ENCODE measurements around the gene RPAIN.

The RPAIN gene

GRCh38 chr17:5419959-5420653 is at the start of gene RPAIN:
RPAIN (plus strand) TSS chr17:5420182; CDS start chr17:5420211, 29 bp downstream.
- no peak for DNase-seq (ENCODE audit: low spot score)

GRCh38 chr17:5370411-5370810 is 49.6 kb upstream of the RPAIN start:
- no peak for DNase-seq (ENCODE audit: low spot score)

GRCh38 chr17:5373112-5373511 is 46.9 kb upstream of the RPAIN start:
- no peak for DNase-seq (ENCODE audit: low spot score)

- DNase-seq (ENCODE audit: low spot score): no peak
These were observed 41.3 kb upstream of the RPAIN start for GRCh38 chr17:5378566-5379207.

- DNase-seq (ENCODE audit: low spot score): no peak
These were observed 40.5 kb upstream of the RPAIN start for GRCh38 chr17:5379351-5380107.

- no peak for DNase-seq (ENCODE audit: low spot score)
These were observed 39.4 kb upstream of the RPAIN start for GRCh38 chr17:5380491-5381135.

- no peak for DNase-seq (ENCODE audit: low spot score)
These were observed 38.4 kb upstream of the RPAIN start for GRCh38 chr17:5381542-5381941.

- DNase-seq (ENCODE audit: low spot score): no peak
These were observed 28.3 kb upstream of the RPAIN start for GRCh38 chr17:5391678-5392077.

GRCh38 chr17:5396612-5397011 is 23.4 kb upstream of the RPAIN start:
- no peak for DNase-seq (ENCODE audit: low spot score)

- no peak for DNase-seq (ENCODE audit: low spot score)
These were observed 20.2 kb upstream of the RPAIN start for GRCh38 chr17:5399767-5400166.

GRCh38 chr17:5405400-5405799 is 14.6 kb upstream of the RPAIN start:
- DNase-seq (ENCODE audit: low spot score): no peak

- no peak for DNase-seq (ENCODE audit: low spot score)
These were observed 11.8 kb upstream of the RPAIN start for GRCh38 chr17:5408186-5408585.

- DNase-seq (ENCODE audit: low spot score): no peak
These were observed 9.2 kb upstream of the RPAIN start for GRCh38 chr17:5410594-5411272.

- DNase-seq (ENCODE audit: low spot score): no peak
These were observed 6.3 kb upstream of the RPAIN start for GRCh38 chr17:5413682-5414081.

GRCh38 chr17:5416901-5417300 is 3.1 kb upstream of the RPAIN start:
- DNase-seq (ENCODE audit: low spot score): no peak

GRCh38 chr17:5418858-5419355 is 1.1 kb upstream of the RPAIN start:
- DNase-seq (ENCODE audit: low spot score): peak; percentile 91

GRCh38 chr17:5419356-5419958 is 525 bp upstream of the RPAIN start, which contains the start of gene NUP88:
NUP88 (minus strand) TSS chr17:5419662; CDS start chr17:5419650, 12 bp downstream.
- peak; percentile 96 for DNase-seq (ENCODE audit: low spot score)

- no peak for DNase-seq (ENCODE audit: low spot score)
These were observed 2.5 kb downstream of the RPAIN start for GRCh38 chr17:5422505-5422904.

GRCh38 chr17:5424909-5425308 is 4.9 kb downstream of the RPAIN start:
- no peak for DNase-seq (ENCODE audit: low spot score)

- no peak for DNase-seq (ENCODE audit: low spot score)
These were observed 5.8 kb downstream of the RPAIN start for GRCh38 chr17:5425826-5426225.

- no peak for DNase-seq (ENCODE audit: low spot score)
These were observed 9.4 kb downstream of the RPAIN start for GRCh38 chr17:5429191-5429887.

Measured in NAMALWA (cell line).